Heart left ventricle (tissue), 16 donors: ENCODE measurements around the gene TMEM40. TPM values are rescaled to one million over a fixed set of nuclear protein-coding genes. Genes with fewer than 3 reads are reported as not detected.

ENCODE experiments used
- ATAC-seq, 4 donors: fragments of 200-7000 bp; cut with Tn5 transposase; one replicate each; pipeline ENCODE4 v1.9.1; 2020 to 2022; ENCODE audit warnings: moderate library complexity in 4 of 4, mild to moderate bottlenecking in 3 of 4, moderate number of reproducible peaks in 1 of 4
- DNase-seq, 5 donors: peaks; one replicate each; pipeline ENCODE4 v3.0.0-alpha.2; 2020
- H3K27ac ChIP-seq, 12 donors: fragments of 200-600 bp; sonication (generic) in 4 of 12; one replicate each; pipeline versions ENCODE4 v1.5.0 to v1.8.0; 2016 to 2022; ENCODE audit warnings: mild to moderate bottlenecking in 2 of 12
- H3K27me3 ChIP-seq, 9 donors: fragments of 200-600 bp; sonication (generic) in 2 of 9; one replicate each; pipeline versions ENCODE4 v1.5.1 to v1.8.0; 2016 to 2022; ENCODE audit warnings: mild to moderate bottlenecking in 3 of 9
- H3K36me3 ChIP-seq, 9 donors: fragments of 200-600 bp; sonication (generic) in 2 of 9; one replicate each; pipeline versions ENCODE4 v1.5.0 to v1.8.0; 2018 to 2022; ENCODE audit warnings: mild to moderate bottlenecking in 2 of 9
- H3K4me1 ChIP-seq, 12 donors: fragments of 200-600 bp; sonication (generic) in 4 of 12; one replicate each; pipeline versions ENCODE4 v1.5.0 to v1.8.0; 2016 to 2022; ENCODE audit warnings: mild to moderate bottlenecking in 3 of 12
- H3K4me3 ChIP-seq, 12 donors: fragments of 200-600 bp; sonication (generic) in 4 of 12; one replicate each; pipeline versions ENCODE4 v1.5.0 to v1.8.0; 2017 to 2022; ENCODE audit warnings: mild to moderate bottlenecking in 9 of 12, moderate library complexity in 4 of 12
- H3K9me3 ChIP-seq, 12 donors: fragments of 200-600 bp; sonication (generic) in 4 of 12; one replicate each; pipeline versions ENCODE4 v1.5.0 to v1.8.0; 2016 to 2022; ENCODE audit warnings: mild to moderate bottlenecking in 1 of 12
- POLR2A ChIP-seq, 2 donors: fragments of 450-650 bp; IDR thresholded peaks; one replicate each; pipeline ENCODE4 v1.6.1; 2017; ENCODE audit warnings: antibody characterized with exemption in 2 of 2, mild to moderate bottlenecking in 2 of 2, moderate library complexity in 2 of 2
- WGBS, 4 donors: extraction: QIAGEN DNeasy Blood & Tissue Kit in 2 of 4; methylation state at CpG; one replicate each; pipeline versions ENCODE4 v1.1.5 to v1.1.7; 2013 to 2018; 5-methylcytosine and 5-hydroxymethylcytosine counted together
- intact Hi-C, 10 donors: fragments of 100-400 bp; cut with DNase I; formaldehyde crosslinking; loops; one replicate each; pipeline versions ENCODE4 v1.11.1 to v1.14.2; 2022
- polyA plus RNA-seq, 2 donors: library from polyadenylated mRNA; stranded (reverse); fragments of 200-250 nt; gene quantifications; one replicate each; pipeline ENCODE4 v1.2.3, GENCODE V29; 2013
- total RNA-seq, 9 donors: library from RNA; depleted of rRNA in 2 of 9; stranded (reverse); fragments of >200 nt in 2 of 9; fragmentation: NEBNext Ultra II Directional in 3 of 9; extraction: Animal tissue kit (Norgen Biotek cat#: 25700) in 3 of 9; gene quantifications; one replicate each; pipeline versions ENCODE4 v1.1.0 to v1.2.4, GENCODE V29; 2016 to 2023
- TF ChIP-seq, protein P1 (sequence below), 12 donors: fragments of 200-600 bp; sonication (generic) in 4 of 12; IDR thresholded peaks; one replicate each; pipeline versions ENCODE4 v1.5.0 to v1.8.0; 2018 to 2022; ENCODE audit warnings: antibody characterized with exemption in 12 of 12, mild to moderate bottlenecking in 5 of 12
- donor health status: ischemic (EF 13 %, LVEDD 7.1; RV severe dilation, severe dysfunction).
- donor health status: healthy with polysubstance abuse.
- donor health status: DM: no; HTN: yes; CAD: no.
- donor health status: DM: no; HTN: no; CAD: no.
- donor health status: ischemic (EF 25% LVEDD 6.9; RV normal size, moderate dysfunction).
- donor health status: ischemic (EF 25% LVEDD 5.7; RV mildly dilated, moderate dysfunction).
- donor health status: healthy.
- donor health status: DM: yes; HTN: yes; CAD: no.
- donor health status: ischemic (EF 35%, LVEDD 5.7; RV mildly dilated, moderate dysfunction).
- donor health status: nonischemic (EF 11% LVEDD 7.7; RV severe dilation, severe dysfunction).
- donor health status: DM: yes; HTN: yes; CAD: no.
- donor health status: PGD.
- donor health status: ischemic (EF 29% LVEDD 5.4; RV normal size, mild dysfunction).
- donor health status: nonischemic (EF 23%, LVEDD 6.1; RV moderate dilation, normal function).

TMEM40 gene
- total and polyA plus RNA-seq, 11 donors: 0.82 to 10.5 (median 2.9) TPM; not detected in 1

DNA sequence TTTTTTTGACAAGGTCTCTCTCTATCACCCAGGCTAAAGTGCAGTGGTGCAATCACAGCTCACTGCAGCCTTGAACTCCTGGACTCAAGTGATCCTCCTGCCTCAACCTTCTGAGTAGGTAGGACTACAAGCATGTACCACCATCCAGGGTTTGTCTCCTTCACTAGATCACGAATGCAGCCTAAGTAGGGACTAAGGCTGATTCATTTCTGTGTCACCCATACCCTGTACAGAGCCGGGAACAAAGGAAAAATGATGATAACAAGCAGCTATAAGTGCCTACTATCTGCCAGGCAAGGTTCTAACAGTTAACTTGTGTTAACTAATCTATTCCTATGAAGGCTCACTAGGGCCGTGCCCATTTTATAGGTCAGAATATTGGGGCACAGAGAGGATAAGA lies 7.0 kb downstream of the TMEM40 start:
- H3K9me3 ChIP-seq: no peaks in the 10 kb centered on the region
- DNase-seq (no peak), ATAC-seq (no peak)
- no peaks in the 10 kb centered on the region for H3K36me3 ChIP-seq
- H3K27ac ChIP-seq: peak overlapping the region in 6 of 12 donors; percentile 39 to 73 (median 62)
- intact Hi-C loops: no loop called here
- no peak overlapping the region for H3K4me3 ChIP-seq
- no peak for TF ChIP-seq POLR2A (IDR thresholded peaks at IDR 0.05)
- TF ChIP-seq, protein P1, sequence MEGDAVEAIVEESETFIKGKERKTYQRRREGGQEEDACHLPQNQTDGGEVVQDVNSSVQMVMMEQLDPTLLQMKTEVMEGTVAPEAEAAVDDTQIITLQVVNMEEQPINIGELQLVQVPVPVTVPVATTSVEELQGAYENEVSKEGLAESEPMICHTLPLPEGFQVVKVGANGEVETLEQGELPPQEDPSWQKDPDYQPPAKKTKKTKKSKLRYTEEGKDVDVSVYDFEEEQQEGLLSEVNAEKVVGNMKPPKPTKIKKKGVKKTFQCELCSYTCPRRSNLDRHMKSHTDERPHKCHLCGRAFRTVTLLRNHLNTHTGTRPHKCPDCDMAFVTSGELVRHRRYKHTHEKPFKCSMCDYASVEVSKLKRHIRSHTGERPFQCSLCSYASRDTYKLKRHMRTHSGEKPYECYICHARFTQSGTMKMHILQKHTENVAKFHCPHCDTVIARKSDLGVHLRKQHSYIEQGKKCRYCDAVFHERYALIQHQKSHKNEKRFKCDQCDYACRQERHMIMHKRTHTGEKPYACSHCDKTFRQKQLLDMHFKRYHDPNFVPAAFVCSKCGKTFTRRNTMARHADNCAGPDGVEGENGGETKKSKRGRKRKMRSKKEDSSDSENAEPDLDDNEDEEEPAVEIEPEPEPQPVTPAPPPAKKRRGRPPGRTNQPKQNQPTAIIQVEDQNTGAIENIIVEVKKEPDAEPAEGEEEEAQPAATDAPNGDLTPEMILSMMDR (IDR thresholded peaks at IDR 0.05): no peak
- H3K27me3 ChIP-seq: no peaks in the 10 kb centered on the region
- H3K4me1 ChIP-seq: peaks cover 0 to 20% (median 8%) of the 10 kb centered on the region in 12 donors
- 42 to 56% (median 46%) methylated on average over 3 of the region's 3 CpGs for WGBS, 4 donors

GRCh38 chr3:12751571-12751970 lies 7.5 kb downstream of the TMEM40 start:
- DNase-seq (no peak), ATAC-seq (peak in 2 of 4 donors; percentile 66 to 87)
- TF ChIP-seq, protein P1 (IDR thresholded peaks at IDR 0.05): no peak
- TF ChIP-seq POLR2A (IDR thresholded peaks at IDR 0.05): no peak
- Histone ChIP-seq H3K36me3 (no peaks in the 10 kb centered on the region), H3K4me1 (peaks cover 0 to 20% (median 8%) of the 10 kb centered on the region in 12 donors), H3K27ac (peak overlapping the region in 8 of 12 donors; percentile 37 to 78 (median 62)), H3K9me3 (no peaks in the 10 kb centered on the region), H3K27me3 (no peaks in the 10 kb centered on the region), H3K4me3 (no peak overlapping the region)
- intact Hi-C loops: no loop called here
- WGBS, 4 donors: 40 to 59% (median 53%) methylated on average over 5 of the region's 5 CpGs

DNA sequence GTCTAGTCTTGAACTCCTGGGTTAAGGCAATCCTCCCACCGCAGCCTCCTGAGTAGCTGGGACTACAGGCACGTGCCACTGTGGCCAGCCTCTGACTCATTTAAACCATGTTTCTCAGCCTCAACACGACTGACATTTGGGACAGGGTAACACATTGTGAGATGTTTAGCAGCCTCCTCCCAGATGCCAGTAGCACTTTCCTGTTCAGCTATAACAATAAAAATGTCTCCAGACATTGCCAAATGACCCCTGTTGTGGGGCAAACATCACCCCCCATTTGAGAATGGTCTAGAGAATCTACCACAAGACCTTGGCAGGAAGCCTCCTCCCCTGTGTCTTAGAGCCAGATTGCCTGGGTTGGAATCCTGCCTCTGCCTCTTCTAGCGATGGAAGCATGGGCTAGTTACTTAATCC lies 8.4 kb downstream of the TMEM40 start:
- 64 to 78% (median 68%) methylated on average over 4 of the region's 4 CpGs for WGBS, 4 donors
- ATAC-seq: peak in 3 of 4 donors; percentile 10 to 50 (median 43)

DNA sequence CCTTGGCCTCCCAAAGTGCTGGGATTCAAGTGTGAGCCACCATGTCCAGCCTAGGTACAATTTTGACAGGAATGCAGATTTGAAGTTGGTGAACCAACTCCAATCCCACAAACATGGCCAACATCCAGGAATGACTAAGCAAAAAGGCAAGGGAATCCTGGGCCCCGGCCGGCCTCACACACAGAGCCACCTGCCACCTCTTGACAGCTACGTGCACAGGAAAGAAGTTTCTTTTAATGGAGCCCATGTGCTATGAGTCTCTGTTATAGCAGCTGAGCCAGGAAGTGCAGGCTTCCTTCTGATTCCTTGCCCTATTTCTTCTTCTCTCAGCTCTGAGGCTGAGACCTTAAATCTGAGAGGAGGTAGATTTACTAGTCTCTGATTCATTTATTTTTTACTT lies 8.8 kb downstream of the TMEM40 start:
- H3K9me3 ChIP-seq: no peaks in the 10 kb centered on the region
- H3K4me1 ChIP-seq: peaks cover 0 to 20% (median 8%) of the 10 kb centered on the region in 12 donors
- TF ChIP-seq, protein P1 (IDR thresholded peaks at IDR 0.05): no peak
- no peak for TF ChIP-seq POLR2A (IDR thresholded peaks at IDR 0.05)
- no peak overlapping the region for H3K4me3 ChIP-seq
- ATAC-seq (peak in 3 of 4 donors; percentile 65 to 79 (median 73)), DNase-seq (peak in 4 of 5 donors; percentile 41 to 73 (median 52))
- no peaks in the 10 kb centered on the region for H3K27me3 ChIP-seq
- intact Hi-C loops: no loop called here
- H3K36me3 ChIP-seq: no peaks in the 10 kb centered on the region
- WGBS, 4 donors: 9 to 20% (median 14%) methylated on average over 3 of the region's 3 CpGs
- peak overlapping the region in 11 of 12 donors; percentile 41 to 78 (median 64) for H3K27ac ChIP-seq

More for the DNA sequence above, 8.4 kb downstream of the TMEM40 start:
- Histone ChIP-seq H3K27ac (peak overlapping the region in 11 of 12 donors; percentile 41 to 78 (median 64)), H3K4me3 (no peak overlapping the region), H3K4me1 (peaks cover 0 to 20% (median 8%) of the 10 kb centered on the region in 12 donors), H3K27me3 (no peaks in the 10 kb centered on the region), H3K9me3 (no peaks in the 10 kb centered on the region), H3K36me3 (no peaks in the 10 kb centered on the region)
- intact Hi-C loops: no loop called here
- no peak for TF ChIP-seq POLR2A (IDR thresholded peaks at IDR 0.05)
- TF ChIP-seq, protein P1 (IDR thresholded peaks at IDR 0.05): no peak
- DNase-seq: peak in 1 of 5 donors; percentile 33
